GM19463 (cell line): Measurements from ENCODE around the gene CSPG5.

Source experiments
- ATAC-seq: cut with Tn5 transposase; IDR thresholded peaks from one replicate; pipeline ENCODE4 v1.9.1; 2021; ENCODE audit warnings: mild to moderate bottlenecking, moderate library complexity; ENCODE audit not compliant: unreplicated experiment

CSPG5 gene

GRCh38 chr3:47578691-47579632 lies at the start of gene CSPG5:
TSS of gene CSPG5 (minus strand) at chr3:47578865. CDS start at chr3:47578693, 172 bp downstream.
- no peak for ATAC-seq

DNA sequence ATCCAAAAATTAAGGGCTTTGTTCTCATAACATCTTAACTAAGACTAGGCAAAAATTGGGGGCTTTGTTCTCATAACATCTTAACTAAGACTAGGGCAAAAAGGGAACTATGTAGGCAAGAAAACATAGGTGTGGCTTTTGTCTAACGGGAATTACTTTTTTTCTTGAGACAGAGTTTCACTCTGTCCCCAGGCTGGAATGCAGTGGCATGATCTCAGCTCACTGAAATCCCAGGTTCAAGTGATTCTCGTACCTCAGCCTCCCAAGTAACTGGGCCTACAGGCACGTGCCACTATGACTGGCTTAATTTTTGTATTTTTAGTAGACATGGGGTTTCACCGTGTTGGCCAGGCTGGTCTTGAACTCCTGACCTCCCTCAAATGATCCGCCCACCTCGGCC lies 49.8 kb upstream of the CSPG5 start:
- no peak for ATAC-seq

- ATAC-seq, result no peak
Observed at GRCh38 chr3:47622671-47623461, 44.2 kb upstream of the CSPG5 start.

DNA sequence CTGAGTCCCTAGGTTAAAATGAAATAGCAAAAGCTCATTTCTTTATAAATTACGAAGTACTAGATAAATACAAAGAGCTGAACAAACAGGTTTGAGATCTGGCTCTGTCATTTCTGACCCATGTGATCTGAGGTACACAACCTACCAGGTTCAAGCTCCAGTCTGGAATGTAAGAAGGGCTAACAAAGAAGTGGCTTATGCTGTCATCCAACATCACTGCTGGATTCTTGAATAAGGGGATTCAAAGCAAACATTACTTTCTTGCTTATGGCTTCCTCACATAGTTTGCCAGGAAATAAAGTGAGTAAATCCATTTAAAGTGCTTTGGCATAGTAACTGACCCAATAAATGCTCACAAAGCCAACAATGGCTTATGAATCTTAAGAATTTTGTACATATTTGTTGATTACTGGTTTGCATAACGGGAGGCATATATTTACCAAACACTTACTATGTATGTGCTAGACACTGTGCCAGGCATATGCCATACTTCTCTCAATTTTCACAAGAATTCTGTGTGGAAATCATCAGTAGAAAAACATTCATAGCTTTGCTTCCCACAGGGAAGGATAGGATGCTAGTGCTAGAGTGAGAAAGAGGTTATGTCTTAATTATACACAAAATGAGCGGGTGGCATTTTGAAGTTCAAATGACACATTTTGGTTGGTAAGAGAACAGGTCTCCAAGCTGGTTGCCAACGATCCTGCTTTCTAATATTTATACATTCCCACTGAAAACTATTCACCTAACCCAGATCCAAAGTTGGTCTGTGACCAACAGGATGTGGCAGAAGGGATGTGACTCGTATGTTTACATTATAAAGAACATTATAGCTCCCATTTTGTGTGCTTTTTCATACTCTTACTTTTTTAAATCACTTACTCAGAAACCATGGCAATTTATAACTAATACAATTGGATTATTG lies 38.7 kb upstream of the CSPG5 start:
- ATAC-seq, result no peak

DNA sequence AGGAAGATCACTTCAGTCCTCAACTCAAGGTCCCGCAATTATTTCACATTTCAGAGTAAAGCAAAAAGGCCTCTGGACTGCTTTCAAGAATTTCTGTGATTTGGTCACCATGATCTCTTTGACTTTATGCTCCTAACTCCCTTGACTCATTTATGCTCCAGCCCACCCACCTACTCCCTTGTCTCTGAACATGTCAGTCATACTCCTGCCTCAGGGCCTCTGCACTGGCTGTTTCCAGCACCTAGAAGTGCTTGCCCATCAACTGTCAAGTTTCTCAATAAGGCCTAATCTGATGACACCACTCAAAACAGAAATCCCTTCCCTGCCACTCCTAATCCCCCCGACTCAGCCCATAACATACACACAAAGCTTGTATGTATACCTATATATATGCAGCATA lies 36.1 kb upstream of the CSPG5 start:
- ATAC-seq, result no peak

DNA sequence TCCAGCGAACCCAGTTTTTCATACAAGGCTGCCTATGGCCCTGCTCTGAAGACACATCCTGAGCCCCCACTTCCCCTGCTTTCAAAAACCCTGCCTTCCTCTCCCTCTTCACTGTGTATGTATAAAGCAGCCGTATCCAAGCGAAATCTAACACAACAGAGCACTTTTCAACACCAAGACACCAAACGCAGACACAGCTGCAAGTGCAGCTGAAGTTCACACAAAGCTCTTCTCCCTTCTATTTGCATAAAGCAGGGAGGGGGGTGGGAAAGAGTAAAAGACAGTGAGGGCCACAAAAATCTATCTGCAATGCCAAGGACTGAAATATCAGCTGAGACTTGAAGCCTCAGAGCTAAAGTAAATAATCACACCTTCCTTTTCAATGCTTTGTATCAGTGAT lies 35.1 kb upstream of the CSPG5 start:
- ATAC-seq, result no peak

DNA sequence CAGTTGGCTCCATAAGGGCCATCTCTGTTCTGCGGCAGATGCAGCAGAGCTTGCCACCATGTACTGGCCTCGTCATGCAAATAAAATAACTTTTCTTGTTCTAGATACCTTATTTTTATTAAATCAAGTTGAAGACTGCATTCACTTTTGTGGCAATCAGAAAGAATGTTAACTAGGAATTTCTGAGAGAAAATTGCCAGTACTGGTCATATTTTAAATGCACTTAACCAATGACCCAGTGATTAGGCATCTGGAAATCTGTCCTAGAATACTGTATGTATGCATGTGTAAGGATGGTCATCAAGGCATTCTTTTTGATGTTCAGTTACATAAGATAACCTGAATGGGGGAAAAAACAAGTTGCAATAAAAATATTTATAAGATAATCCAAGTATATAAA lies 34.2 kb upstream of the CSPG5 start:
- no peak for ATAC-seq

DNA sequence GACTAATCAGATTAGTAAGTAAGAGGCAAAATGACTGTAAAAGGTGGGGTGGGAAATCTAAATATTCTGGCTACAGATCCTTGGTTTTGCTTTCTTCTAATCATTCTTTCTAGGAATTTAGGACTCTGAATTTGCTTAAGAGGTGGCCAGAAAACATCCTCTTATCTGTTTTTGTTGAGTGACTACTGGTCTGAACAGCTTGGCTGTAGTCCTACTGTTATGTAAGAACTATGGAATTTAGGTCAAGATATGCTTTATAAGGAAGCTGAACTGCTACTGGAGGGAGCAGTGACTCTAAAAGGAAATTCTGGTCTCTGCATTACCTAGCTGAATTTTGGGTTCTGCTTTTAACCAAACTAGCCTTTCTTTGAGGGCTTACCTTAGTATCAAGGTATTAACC lies 33.5 kb upstream of the CSPG5 start:
- no peak for ATAC-seq

GRCh38 chr3:47611576-47611975 lies 32.9 kb upstream of the CSPG5 start:
- ATAC-seq, result no peak

GRCh38 chr3:47610583-47610982 lies 31.9 kb upstream of the CSPG5 start:
- no peak for ATAC-seq

DNA sequence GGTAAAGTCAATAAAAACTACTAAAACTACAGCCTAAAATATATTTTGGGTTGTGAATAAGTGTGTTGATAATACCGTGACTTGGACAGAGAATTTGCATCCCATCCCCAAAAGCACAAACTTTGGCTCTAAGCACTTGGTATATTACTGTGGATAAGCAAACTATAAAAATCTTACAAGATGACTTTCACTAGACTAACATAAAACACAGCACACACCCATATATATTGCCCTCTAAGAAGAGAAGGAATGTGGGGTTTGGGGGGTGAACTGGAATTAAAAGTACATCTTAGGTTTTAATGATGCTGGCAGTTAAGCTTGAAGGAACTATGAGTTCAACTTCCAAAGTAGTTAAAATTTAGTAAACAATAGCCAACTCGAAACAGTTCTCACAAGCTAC lies 28.7 kb upstream of the CSPG5 start:
- no peak for ATAC-seq

GRCh38 chr3:47606165-47606564 lies 27.5 kb upstream of the CSPG5 start:
- ATAC-seq, result no peak

DNA sequence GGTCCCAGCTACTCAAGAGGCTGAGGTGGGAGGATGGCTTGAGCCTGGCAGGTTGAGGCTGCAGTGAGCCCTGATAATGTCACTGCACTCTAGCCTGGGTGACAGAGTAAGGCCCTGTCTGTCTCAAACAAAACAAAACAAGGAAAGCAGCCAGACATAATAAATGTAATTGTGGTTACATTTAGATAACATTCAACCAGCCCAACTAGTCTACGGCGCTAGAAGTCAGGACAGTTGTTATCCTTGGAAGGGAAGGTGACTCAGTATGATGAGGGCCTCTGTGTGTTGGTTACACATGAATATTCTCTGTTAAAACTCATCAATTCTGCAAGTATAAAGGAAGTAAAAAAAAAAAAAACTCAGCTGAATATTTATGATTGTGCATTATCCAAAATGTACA lies 27.0 kb upstream of the CSPG5 start:
- no peak for ATAC-seq

- ATAC-seq, result no peak
Observed at GRCh38 chr3:47604145-47604544, 25.5 kb upstream of the CSPG5 start.

DNA sequence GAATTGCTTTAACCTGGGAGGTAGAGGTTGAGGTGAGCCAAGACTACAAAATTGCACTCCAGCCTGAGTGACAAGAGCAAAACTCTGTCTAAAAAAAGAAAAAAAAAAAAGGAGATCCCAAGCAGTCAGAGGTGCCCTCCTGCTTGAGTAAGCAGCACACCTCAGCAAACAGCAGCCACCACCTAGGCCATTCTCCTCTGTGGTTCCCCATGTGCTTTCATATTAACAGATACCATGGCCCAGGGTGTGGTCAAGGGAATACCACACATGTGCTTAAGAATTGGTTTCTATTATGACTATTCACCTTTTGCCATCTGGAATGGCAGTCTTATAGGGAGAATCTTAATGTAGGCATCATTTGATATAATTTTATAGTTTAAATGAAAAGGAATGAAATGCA lies 24.7 kb upstream of the CSPG5 start:
- no peak for ATAC-seq

DNA sequence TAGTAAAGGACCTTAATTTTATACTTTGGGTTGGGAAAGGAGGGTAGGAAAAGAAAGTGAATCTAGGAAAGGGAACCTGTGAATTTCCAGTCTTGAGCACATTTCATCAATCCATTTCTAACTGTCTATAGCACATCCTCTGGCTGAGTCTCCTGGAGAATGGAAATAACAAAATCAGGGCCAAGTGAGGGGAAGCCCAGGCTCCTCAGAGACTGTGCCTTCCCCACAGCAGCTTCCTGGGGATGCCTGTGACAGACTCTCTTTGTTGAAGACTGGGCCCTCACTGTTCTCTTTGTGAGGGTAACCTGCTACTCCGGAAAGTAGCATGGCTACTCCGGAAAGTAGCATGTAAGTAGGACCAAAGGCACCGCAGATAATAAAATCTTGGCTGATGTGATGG lies 22.6 kb upstream of the CSPG5 start:
- ATAC-seq, result no peak

- ATAC-seq, result no peak
Observed at GRCh38 chr3:47594792-47595191, 16.1 kb upstream of the CSPG5 start.

GRCh38 chr3:47592066-47592795 lies 13.6 kb upstream of the CSPG5 start:
- ATAC-seq, result no peak

- ATAC-seq, result no peak
Observed at GRCh38 chr3:47590216-47590615, 11.6 kb upstream of the CSPG5 start.

DNA sequence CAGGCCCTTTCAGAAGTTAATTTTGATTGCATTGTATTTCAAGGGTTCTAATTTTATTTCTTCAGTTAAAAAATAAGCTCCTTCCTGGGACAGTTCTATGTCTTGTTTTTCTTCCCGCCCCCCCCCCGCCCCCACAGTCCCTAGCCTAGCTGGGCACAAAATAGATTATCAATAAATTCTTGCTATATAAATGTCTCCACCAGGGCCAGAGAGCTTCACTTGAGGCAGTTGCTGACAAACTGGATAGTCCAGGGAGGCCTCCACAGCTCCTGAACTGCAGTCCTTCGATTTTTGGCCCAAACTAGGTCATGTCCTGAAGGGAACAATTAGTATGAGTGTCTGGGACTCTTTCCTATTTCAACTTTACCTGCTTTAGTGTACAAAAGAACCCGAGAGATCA lies 9.9 kb upstream of the CSPG5 start:
- ATAC-seq, result no peak
